ENCODE measurements around the gene ESR1.
"Not testable (repeated sequence)": the region's sequence is repeated elsewhere in the genome, so short reads cannot be mapped to it uniquely, and the experiment has no call there.

ESR1 gene

DNA sequence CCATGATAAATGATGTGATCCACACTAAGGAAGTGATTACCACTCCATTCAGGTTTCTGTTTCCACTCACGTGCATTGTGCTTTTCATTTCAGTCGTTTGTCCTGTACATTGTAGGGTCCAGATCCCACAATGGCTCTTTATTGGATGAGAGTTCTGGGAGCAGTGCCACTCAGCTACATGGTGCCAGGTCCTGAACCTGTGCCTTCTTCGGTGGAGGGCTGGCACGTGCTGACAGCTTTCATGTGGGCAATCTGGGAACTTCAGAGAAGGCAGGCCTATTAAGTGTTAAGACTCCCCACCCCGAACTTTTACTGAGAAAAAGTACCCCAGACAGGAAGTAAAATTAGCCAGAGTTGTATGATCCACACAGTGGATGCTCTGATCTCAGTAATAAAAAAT, 255.0 kb downstream of the ESR1 start:
- no peak for DNase-seq

DNA sequence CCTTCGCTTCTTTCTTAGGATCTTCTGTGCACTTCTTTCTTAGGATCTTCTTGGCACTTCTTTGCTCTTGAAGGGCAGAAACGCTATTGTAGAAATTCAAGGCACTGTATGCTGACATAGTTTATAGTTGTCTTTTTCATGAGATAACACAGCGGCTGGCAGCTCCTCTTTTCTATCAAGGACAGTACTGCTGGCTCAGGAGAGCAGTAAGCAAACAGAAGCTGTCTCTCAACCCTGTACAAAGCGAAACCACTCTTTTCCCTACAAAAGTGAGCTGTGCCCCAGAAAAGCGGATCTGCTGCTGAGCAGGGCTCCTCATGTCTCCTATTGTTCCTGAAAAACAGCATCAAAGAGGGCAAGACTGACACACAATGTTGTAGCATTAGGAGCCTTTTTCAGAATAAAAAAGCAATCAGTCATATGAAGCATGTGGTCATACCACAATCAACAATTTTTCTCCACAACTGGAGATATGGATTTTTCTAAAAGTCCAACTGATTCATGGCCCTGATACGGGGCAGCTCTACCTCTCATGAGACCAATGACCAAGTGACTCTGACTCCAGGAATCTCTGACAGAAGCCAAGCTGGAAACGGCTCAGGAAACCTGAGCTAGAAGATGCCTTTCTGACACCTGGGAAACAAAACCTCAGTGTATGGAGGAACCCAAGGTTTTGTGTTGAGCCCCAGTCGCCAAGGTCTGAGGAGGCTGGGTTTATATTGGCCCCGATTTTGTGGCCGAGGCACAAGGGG, 255.9 kb downstream of the ESR1 start:
- no peak for DNase-seq

DNA sequence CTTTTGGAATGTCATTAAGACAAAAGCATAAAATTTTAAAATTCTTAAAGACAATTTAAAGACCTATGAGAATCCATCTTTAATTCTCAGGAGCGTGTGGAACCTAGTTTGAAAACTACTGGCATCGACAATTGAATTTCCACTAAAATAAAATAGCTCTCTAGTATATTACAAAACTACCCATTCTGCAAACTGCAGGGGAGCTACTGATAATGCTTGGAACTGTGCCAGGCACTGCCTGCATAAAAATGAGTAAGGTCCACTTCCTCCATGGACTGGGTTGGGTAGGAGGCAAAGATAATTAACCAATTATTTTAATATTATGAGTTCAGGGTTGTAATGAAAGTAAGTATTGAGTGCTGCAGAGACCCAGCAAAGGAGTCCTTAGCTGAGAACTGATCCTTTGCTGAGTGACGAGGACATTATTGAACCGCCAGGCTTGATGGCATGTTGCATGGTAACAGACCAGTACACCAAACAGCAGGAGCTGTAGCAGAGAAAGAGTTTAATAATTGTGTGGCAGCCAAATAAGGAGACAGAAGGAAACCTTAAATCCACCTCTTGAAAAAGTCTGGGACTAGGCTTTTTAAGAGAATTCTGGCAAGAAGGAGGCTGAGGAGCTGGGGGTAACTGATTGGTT, 261.3 kb downstream of the ESR1 start:
- DNase-seq: no peak

GRCh38 chr6:152070556-152070955, 263.1 kb downstream of the ESR1 start:
- DNase-seq: no peak

- DNase-seq: no peak
Observed at GRCh38 chr6:152071318-152071717, 263.8 kb downstream of the ESR1 start.

GRCh38 chr6:152071843-152072242, 264.4 kb downstream of the ESR1 start:
- DNase-seq: no peak

GRCh38 chr6:152076242-152076641, 268.8 kb downstream of the ESR1 start:
- DNase-seq: not testable (repeated sequence)

- no peak for DNase-seq
Observed at GRCh38 chr6:152078001-152078400, 270.5 kb downstream of the ESR1 start.

GRCh38 chr6:152078804-152079203, 271.3 kb downstream of the ESR1 start:
- DNase-seq: no peak

DNA sequence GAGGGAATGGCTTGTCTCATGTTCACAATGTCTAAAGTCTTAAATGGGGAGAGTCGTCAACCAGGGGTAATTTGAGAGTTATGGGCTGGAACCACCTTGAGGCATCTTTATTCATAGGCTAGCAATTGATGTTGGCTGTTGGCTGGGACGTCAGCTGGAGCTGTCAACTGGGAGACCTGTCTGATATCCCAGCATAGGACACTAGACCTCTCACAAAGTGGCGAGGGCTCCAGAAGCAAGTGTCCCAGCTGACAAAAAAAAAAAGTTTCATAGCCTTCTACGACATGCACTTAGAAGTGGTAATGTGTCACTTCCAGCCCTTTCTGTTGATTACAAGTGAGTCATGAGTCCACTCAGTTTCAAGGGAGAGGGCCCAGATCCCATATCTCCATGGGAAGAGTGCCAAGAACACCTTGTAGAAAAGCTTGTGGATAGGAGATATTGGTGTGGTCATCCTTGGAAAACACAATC, 278.0 kb downstream of the ESR1 start:
- DNase-seq: no peak

DNA sequence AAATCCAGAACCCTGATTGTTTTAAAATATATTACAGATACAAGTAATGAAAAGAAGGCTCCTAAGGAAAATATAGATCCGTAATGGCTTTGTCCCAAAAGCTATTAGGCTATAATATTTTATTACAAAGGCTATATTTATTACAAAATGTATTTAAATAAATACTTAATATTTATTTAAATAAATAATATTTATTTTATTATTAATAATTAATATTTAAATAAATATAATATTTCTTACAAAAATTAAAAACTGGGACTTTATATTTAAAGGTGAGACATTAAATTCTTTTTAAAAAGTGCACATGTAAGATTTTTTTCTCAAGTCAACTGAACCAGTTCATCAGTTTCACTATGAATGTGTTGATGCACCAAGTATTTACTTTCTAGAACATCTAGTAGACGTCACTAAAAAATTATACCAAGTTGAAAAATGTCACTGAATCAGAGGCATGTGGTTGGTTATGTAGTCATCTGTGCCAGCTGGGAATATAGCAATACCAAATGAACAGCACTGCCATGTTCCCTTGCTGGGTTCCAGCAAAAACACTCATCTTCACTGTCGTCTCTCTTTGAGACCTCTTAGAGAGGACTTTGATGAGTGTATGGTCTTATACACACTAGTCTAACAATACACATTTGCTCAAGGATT, 278.9 kb downstream of the ESR1 start:
- DNase-seq: no peak

DNA sequence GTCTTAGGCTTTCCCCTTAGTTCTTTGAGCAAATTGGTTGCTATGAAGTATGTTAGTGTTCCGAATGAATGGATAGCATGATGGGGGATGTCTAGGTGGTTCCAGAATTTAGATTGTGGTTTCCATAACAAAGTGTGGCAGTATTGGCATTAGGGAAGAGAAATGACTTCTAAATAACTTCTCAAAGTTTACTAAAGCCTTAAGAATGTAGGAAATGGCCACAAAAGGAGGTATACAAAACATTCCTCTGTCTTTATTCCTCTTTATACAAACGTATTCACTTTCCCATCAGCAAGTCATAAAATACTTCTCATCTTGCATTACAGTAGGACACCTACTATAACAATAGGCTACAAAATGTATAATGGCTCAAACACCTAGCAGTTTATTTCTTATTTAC, 279.6 kb downstream of the ESR1 start:
- DNase-seq: no peak

- no peak for DNase-seq
Observed at GRCh38 chr6:152087701-152088100, 280.2 kb downstream of the ESR1 start.

GRCh38 chr6:152089992-152090391, 282.5 kb downstream of the ESR1 start:
- no peak for DNase-seq

DNA sequence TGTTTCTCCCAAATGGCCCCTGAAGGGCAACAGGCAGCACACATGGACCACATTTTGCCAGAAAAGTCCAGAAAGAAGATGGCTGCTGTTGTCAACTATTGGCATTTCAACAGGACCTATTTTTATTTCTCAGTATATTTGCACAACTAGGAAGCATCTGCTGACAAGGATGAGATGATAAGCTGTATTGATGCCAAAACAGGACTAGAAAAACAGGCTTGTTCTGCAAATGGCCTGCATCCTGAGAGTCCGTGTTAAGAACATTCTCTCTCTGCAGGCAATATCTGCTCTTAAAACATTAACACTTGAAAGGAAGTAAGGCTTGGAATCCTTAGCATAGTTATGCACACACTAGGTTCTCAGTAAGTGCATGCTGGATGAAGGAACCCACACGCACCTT, 283.7 kb downstream of the ESR1 start:
- no peak for DNase-seq

GRCh38 chr6:152091851-152092341, 284.4 kb downstream of the ESR1 start:
- no peak for DNase-seq

DNA sequence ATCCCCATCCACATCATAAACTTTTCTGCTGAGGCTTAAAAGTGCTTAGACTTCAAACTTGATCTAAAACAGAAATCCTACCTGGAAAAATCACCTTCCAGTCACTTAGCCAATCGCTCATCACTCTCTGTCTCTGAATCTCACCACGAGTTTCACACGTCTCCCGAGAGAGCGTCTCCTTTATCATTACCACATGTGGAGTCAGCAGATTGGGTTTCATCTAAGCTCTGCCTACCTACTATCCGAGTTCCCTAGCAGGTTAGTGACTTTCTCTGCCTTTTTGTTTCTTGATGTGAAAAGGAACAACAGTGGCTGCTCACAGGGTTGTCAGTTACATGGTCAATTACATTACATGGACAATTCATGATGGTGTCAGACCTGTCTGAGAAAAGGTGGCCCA, 286.2 kb downstream of the ESR1 start:
- DNase-seq: no peak

DNA sequence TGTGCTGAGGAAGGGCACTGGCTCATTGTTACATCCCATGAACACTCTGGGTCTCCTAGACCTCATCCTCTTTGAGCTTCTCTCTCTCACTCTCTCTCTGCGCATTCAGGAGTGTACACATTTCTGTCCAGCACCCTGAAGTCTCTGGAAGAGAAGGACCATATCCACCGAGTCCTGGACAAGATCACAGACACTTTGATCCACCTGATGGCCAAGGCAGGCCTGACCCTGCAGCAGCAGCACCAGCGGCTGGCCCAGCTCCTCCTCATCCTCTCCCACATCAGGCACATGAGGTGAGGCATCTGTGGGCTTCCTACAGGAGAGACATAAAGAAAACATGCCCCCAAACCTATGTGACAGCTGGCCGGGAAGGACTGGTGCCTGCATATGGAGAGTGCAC, 286.8 kb downstream of the ESR1 start:
- DNase-seq: no peak

GRCh38 chr6:152094992-152095592, 287.6 kb downstream of the ESR1 start:
- no peak for DNase-seq

GRCh38 chr6:152096863-152097496, 289.5 kb downstream of the ESR1 start:
- no peak for DNase-seq

DNA sequence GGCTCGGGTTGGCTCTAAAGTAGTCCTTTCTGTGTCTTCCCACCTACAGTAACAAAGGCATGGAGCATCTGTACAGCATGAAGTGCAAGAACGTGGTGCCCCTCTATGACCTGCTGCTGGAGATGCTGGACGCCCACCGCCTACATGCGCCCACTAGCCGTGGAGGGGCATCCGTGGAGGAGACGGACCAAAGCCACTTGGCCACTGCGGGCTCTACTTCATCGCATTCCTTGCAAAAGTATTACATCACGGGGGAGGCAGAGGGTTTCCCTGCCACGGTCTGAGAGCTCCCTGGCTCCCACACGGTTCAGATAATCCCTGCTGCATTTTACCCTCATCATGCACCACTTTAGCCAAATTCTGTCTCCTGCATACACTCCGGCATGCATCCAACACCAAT, 291.2 kb downstream of the ESR1 start:
- no peak for DNase-seq

- DNase-seq: no peak
Observed at GRCh38 chr6:152099446-152100182, 292.1 kb downstream of the ESR1 start.

Data from activated naive CD4-positive, alpha-beta T cell treated with anti-CD3 and anti-CD28 coated beads, Interleukin-2, amount 50 U/mL, for 16 hours (primary cell).